WERI-Rb-1 (cell line): Measurements from ENCODE around the gene PLXDC2.

ENCODE experiments used
- DNase-seq: peaks from one replicate; pipeline ENCODE4 v3.0.0-alpha.2; 2020
- H3K27ac ChIP-seq: fragments of 250-450 bp; sonication (Bioruptor Pico); 2 replicates; pipeline ENCODE4 v1.5.1; 2020; ENCODE audit warnings: mild to moderate bottlenecking, moderate library complexity
- H3K27me3 ChIP-seq: fragments of 250-450 bp; sonication (Bioruptor Pico); 2 replicates; pipeline ENCODE4 v1.5.1; 2021; ENCODE audit warnings: mild to moderate bottlenecking, low read depth, moderate library complexity; ENCODE audit not compliant: insufficient read depth, severe bottlenecking
- H3K36me3 ChIP-seq: fragments of 250-450 bp; sonication (Bioruptor Pico); 2 replicates; pipeline ENCODE4 v1.5.1; 2020; ENCODE audit warnings: mild to moderate bottlenecking, moderate library complexity
- H3K4me3 ChIP-seq: 2 replicates; pipeline ENCODE4 v1.5.1; 2011; ENCODE audit warnings: low read depth, mild to moderate bottlenecking, control low read depth, low read length
- H3K9me3 ChIP-seq: fragments of 250-450 bp; sonication (Bioruptor Pico); 2 replicates; pipeline ENCODE4 v1.5.1; 2021; ENCODE audit warnings: mild to moderate bottlenecking, moderate library complexity; ENCODE audit not compliant: severe bottlenecking
- TF ChIP-seq, protein P1 (sequence below): IDR thresholded peaks from 2 replicates; pipeline ENCODE4 v1.5.1; 2011; ENCODE audit warnings: low read depth, mild to moderate bottlenecking, control low read depth, inconsistent platforms, low read length

PLXDC2 gene

DNA sequence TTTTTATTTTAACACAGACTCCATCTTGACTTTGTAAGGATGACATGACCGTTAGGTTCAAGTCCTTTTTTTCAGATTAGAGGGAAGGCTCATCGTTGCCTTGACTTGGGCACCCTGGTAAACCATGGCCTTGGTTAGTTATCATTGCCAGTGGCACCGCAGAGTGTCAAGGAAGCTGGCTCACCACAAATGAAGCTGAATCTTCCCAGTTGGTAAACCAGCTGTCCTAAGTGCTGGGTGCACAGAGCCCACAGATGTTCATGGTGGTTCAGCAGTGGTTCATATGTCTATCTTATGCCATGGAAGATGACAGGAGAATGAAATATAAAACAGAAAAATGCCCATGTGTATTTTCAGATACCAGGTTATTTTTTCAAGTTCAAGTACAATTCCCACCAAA, 273.6 kb downstream of the PLXDC2 start:
- H3K36me3 ChIP-seq, result no peaks in the 10 kb centered on the region
- H3K27me3 ChIP-seq, result no peaks in the 10 kb centered on the region
- H3K27ac ChIP-seq, result no peak overlapping the region
- no peak for DNase-seq
- TF ChIP-seq, protein P1, sequence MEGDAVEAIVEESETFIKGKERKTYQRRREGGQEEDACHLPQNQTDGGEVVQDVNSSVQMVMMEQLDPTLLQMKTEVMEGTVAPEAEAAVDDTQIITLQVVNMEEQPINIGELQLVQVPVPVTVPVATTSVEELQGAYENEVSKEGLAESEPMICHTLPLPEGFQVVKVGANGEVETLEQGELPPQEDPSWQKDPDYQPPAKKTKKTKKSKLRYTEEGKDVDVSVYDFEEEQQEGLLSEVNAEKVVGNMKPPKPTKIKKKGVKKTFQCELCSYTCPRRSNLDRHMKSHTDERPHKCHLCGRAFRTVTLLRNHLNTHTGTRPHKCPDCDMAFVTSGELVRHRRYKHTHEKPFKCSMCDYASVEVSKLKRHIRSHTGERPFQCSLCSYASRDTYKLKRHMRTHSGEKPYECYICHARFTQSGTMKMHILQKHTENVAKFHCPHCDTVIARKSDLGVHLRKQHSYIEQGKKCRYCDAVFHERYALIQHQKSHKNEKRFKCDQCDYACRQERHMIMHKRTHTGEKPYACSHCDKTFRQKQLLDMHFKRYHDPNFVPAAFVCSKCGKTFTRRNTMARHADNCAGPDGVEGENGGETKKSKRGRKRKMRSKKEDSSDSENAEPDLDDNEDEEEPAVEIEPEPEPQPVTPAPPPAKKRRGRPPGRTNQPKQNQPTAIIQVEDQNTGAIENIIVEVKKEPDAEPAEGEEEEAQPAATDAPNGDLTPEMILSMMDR, result no peak
- no peaks in the 10 kb centered on the region for H3K9me3 ChIP-seq
- no peak overlapping the region for H3K4me3 ChIP-seq

DNA sequence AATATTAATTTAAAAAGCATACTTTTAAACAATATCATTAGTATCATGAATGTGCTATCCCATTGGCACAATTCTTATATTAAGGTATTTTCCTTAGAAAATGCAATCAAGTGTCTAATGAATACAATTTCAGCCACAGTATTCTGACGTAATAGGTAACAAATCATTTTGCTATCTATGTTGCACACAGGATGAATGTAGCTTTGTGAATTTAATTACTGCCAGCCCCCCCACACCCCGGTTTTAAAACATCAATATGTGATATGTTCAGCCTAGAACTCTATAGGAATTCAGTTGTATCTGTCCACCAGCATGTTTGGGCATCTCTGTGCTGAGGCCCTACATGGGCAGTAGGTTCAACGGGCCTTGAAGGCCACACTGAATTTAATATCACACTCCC, 274.6 kb downstream of the PLXDC2 start:
- no peak for DNase-seq
- Histone ChIP-seq H3K27me3 (no peaks in the 10 kb centered on the region), H3K4me3 (no peak overlapping the region), H3K9me3 (no peaks in the 10 kb centered on the region), H3K27ac (no peak overlapping the region), H3K36me3 (no peaks in the 10 kb centered on the region)
- TF ChIP-seq, protein P1, result no peak

DNA sequence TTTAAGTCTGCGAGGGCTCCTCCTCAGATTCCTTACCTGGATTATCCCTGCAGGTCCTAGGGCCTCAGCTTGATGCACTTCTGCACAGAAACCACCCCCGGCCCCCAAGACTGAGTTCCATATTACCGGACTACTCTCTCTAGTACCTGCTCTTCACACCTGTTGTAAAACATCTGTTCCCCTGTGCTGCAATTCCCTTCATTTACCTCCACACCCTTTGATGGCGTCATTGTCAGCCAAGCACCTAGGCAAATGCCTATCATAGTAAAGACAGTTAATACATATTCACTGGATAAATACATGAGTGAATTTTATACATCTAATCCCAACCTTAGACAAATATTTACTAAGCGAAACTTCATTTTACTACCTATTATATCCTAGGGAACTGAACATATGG, 275.5 kb downstream of the PLXDC2 start:
- TF ChIP-seq, protein P1, result no peak
- H3K4me3 ChIP-seq, result no peak overlapping the region
- DNase-seq, result no peak

DNA sequence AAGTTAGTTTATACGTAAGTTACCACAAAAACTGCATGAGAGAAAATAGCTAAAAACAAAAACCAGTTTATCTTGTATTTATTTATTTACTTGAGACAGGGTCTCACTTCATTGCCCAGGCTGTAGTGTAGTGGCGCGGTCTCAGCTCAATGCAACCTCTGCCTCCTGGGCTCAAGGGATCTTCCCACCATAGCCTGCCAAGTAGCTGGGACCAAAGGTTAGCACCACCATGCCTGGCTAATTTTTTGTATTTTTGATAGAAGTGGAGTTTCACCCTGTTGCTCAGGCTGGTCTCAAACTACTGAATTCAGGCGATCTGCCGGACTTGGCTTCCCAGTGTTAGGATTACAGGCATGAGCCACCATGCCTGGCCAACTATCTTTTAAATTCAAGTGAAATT, 277.4 kb downstream of the PLXDC2 start:
- Histone ChIP-seq H3K27me3 (no peaks in the 10 kb centered on the region), H3K27ac (no peak overlapping the region), H3K36me3 (no peaks in the 10 kb centered on the region), H3K4me3 (no peak overlapping the region), H3K9me3 (no peaks in the 10 kb centered on the region)
- TF ChIP-seq, protein P1, result no peak
- no peak for DNase-seq

More for the DNA sequence above, 275.5 kb downstream of the PLXDC2 start:
- Histone ChIP-seq H3K27me3 (no peaks in the 10 kb centered on the region), H3K36me3 (no peaks in the 10 kb centered on the region), H3K9me3 (no peaks in the 10 kb centered on the region), H3K27ac (no peak overlapping the region)

DNA sequence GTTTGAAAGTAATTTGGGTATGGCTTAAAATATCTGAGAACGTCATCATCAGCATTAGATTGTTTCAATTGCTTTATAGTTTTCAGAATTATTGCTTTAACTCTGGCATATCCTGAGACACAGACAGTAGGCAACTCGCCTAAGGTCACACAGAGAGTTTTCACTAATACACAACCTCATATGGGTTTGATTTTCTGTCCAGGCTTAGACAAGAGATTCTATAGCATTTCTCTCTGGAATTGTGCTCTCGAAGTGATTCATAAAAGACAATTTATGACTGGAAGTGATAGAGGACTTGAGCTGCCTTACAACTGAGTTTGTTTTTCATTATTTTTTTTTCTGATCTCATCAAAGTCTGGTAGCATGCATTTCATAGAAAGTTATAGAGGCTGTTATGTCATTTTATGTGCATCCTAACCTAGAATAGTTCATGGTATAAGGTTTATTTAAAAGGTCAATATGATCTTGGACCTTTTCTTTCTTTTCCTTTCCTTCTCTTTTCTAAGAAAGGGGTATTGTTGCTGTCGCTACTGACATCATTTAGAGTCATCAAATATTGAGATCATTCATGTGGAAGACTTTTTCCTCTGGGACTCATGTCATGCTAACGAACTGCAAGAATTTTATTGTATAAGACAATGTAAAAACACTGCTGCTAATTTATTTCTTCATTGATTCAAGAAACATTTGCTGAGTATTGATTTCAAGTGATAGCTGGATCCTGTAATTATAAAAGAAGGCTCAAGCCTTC, 278.2 kb downstream of the PLXDC2 start:
- H3K36me3 ChIP-seq, result no peaks in the 10 kb centered on the region
- H3K27me3 ChIP-seq, result no peaks in the 10 kb centered on the region
- H3K4me3 ChIP-seq, result no peak overlapping the region
- H3K9me3 ChIP-seq, result no peaks in the 10 kb centered on the region
- DNase-seq, result no peak
- no peak overlapping the region for H3K27ac ChIP-seq
- TF ChIP-seq, protein P1, result no peak

DNA sequence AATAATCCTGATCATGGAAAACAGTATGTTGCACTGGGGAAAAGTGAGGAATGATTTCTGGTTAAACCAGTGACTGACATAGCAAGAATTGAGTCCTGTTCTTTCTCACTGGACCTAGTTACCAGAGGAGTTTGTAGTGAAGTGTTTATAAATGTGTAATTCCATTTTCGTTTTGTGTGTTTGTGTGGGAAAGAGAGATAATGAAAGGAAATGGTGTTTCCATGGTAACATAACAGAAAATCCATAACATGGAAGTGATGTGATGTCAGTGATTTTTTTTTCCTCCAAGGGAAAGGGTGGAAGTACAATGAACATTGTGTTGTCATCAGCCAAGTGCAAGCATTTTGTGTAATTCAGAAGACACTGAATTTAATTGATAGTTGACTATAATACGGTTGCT, 283.9 kb downstream of the PLXDC2 start:
- no peak for DNase-seq
- H3K27me3 ChIP-seq, result no peaks in the 10 kb centered on the region
- H3K4me3 ChIP-seq, result no peak overlapping the region
- H3K27ac ChIP-seq, result no peak overlapping the region
- no peaks in the 10 kb centered on the region for H3K36me3 ChIP-seq
- TF ChIP-seq, protein P1, result no peak
- H3K9me3 ChIP-seq, result no peaks in the 10 kb centered on the region
